GM20000 (cell line): ENCODE data around the gene PLSCR4.

Experiments
- DNase-seq: peaks from one replicate; pipeline ENCODE4 v3.0.0; 2012; ENCODE audit warnings: low spot score
- CTCF ChIP-seq: IDR thresholded peaks from 2 replicates; pipeline ENCODE4 v1.5.1; 2012; ENCODE audit warnings: mild to moderate bottlenecking, control low read depth; ENCODE audit errors: extremely low read depth, missing control alignments

Gene PLSCR4

GRCh38 chr3:146160964-146161662 is 89.8 kb downstream of the PLSCR4 start, which contains the start of gene PLOD2:
Gene PLOD2 (minus strand): TSS chr3:146161184. CDS start chr3:146160989, 195 bp downstream.
- TF ChIP-seq CTCF: no peak
- peak; percentile 69 for DNase-seq

- peak; percentile 45 for DNase-seq
- no peak for TF ChIP-seq CTCF
These were observed 90.5 kb downstream of the PLSCR4 start for GRCh38 chr3:146160321-146160963.

- DNase-seq: no peak
These were observed 91.1 kb downstream of the PLSCR4 start for GRCh38 chr3:146159616-146160320.

GRCh38 chr3:146159037-146159436 is 91.9 kb downstream of the PLSCR4 start:
- DNase-seq: no peak
- no peak for TF ChIP-seq CTCF

More at GRCh38 chr3:146159616-146160320, 91.1 kb downstream of the PLSCR4 start:
- no peak for TF ChIP-seq CTCF

GRCh38 chr3:146157325-146158060 is 93.4 kb downstream of the PLSCR4 start:
- TF ChIP-seq CTCF: no peak
- DNase-seq: no peak

- TF ChIP-seq CTCF: no peak
- DNase-seq: no peak
These were observed 94.1 kb downstream of the PLSCR4 start for GRCh38 chr3:146156666-146157314.
